ENCODE results near the gene MAP2K5. TPM values are rescaled to one million over a fixed set of nuclear protein-coding genes. Genes with fewer than 3 reads are reported as not detected.
"Not testable (repeated sequence)": the region's sequence is repeated elsewhere in the genome, so short reads cannot be mapped to it uniquely, and the experiment has no call there.

The MAP2K5 gene
- total RNA-seq, 1 experiment from 2014 or later, result 15.0 TPM

- WGBS (ENCODE audit: extremely low coverage, insufficient read length, low lambda C conversion rate), result no CpG with 5 or more reads among the region's 3 CpGs
- H3K4me3 Mint-ChIP-seq, result no peak overlapping the region
These were observed 89.8 kb downstream of the MAP2K5 start for GRCh38 chr15:67632261-67632660.

GRCh38 chr15:67635950-67636349 lies 93.4 kb downstream of the MAP2K5 start:
- H3K27ac Mint-ChIP-seq, result not testable (repeated sequence)

More at GRCh38 chr15:67632261-67632660, 89.8 kb downstream of the MAP2K5 start:
- Histone ChIP-seq H2BK15ac (ENCODE audit: low read depth, low read length) (no peak overlapping the region), H4K91ac (ENCODE audit: insufficient read length, low read depth, low read length) (no peak overlapping the region), H3K27ac (ENCODE audit: insufficient read length, low read depth, low read length) (no peak overlapping the region), H4K8ac (replicated peaks; ENCODE audit: insufficient read length, low read depth, low read length) (no peak overlapping the region), H3K18ac (ENCODE audit: insufficient read length, low read depth, low read length) (no peak overlapping the region), H2BK5ac (ENCODE audit: insufficient read length, low read length) (no peak overlapping the region), H3K27me3 (ENCODE audit: insufficient read depth, low read length) (no peaks in the 10 kb centered on the region), H2AFZ (ENCODE audit: low read length) (no peak overlapping the region), H3K9ac (ENCODE audit: extremely low read depth, insufficient read length, low read length) (no peak overlapping the region), H3K4me2 (ENCODE audit: insufficient read depth, insufficient read length, low read length) (no peak overlapping the region), H3K9me3 (ENCODE audit: control insufficient read depth, low read depth, low read length) (no peaks in the 10 kb centered on the region), H3K79me1 (ENCODE audit: insufficient read depth, low read depth, low read length, poor library complexity, severe bottlenecking) (no peaks in the 10 kb centered on the region), H3T11ph (ENCODE audit: low read length) (no peak overlapping the region), H3K23me2 (ENCODE audit: insufficient read length, low read depth, low read length, poor library complexity, severe bottlenecking) (no peaks in the 10 kb centered on the region), H2BK12ac (ENCODE audit: insufficient read length, low read depth, low read length) (no peak overlapping the region), H3K4me1 (ENCODE audit: insufficient read depth, low read length) (peaks cover 2% of the 10 kb centered on the region; the same call in 1 of the 2 replicates), H4K20me1 (ENCODE audit: control insufficient read depth, insufficient read depth, insufficient read length) (no peaks in the 10 kb centered on the region), H4K5ac (ENCODE audit: insufficient read length, low read depth, low read length) (no peak overlapping the region), H3K4ac (ENCODE audit: low read depth, low read length) (no peak overlapping the region), H3K23ac (ENCODE audit: insufficient read length, low read depth, low read length) (no peak overlapping the region), H3K56ac (ENCODE audit: insufficient read length, low read depth, low read length) (no peak overlapping the region), H3K14ac (ENCODE audit: insufficient read depth, low read length) (no peak overlapping the region), H3K79me2 (ENCODE audit: insufficient read depth, low read length) (no peaks in the 10 kb centered on the region), H2BK20ac (ENCODE audit: low read depth, low read length, poor library complexity, severe bottlenecking) (no peak overlapping the region), H2BK120ac (ENCODE audit: low read depth, low read length, poor library complexity, severe bottlenecking) (no peak overlapping the region), H2AK5ac (ENCODE audit: insufficient read length, low read length) (no peak overlapping the region)
- Mint-ChIP-seq H3K27ac (no peak overlapping the region), H3K36me3 (ENCODE audit: insufficient read depth in 1 of 3, low read depth in 3 of 3) (peaks cover 2 to 15% (median 12%) of the 10 kb centered on the region in 3 experiments; a peak in 6 of 7 replicates), H3K27me3 (ENCODE audit: low read depth) (no peaks in the 10 kb centered on the region), H3K9me3 (peaks cover 5 to 6% of the 10 kb centered on the region in 2 experiments; a peak in 3 of 5 replicates), H3K4me1 (peaks cover 20 to 23% of the 10 kb centered on the region in 2 experiments)
- no peak for DNase-seq
- no peak for TF ChIP-seq CTCF (conservative IDR thresholded peaks at IDR 0.05)

More at GRCh38 chr15:67635950-67636349, 93.4 kb downstream of the MAP2K5 start:
- H3K9ac ChIP-seq (ENCODE audit: extremely low read depth, insufficient read length, low read length); H2BK15ac ChIP-seq (ENCODE audit: low read depth, low read length); H4K8ac ChIP-seq (replicated peaks; ENCODE audit: insufficient read length, low read depth, low read length); H3K23ac ChIP-seq (ENCODE audit: insufficient read length, low read depth, low read length); H4K20me1 ChIP-seq (ENCODE audit: control insufficient read depth, insufficient read depth, insufficient read length); H2BK5ac ChIP-seq (ENCODE audit: insufficient read length, low read length); H3K4me3 Mint-ChIP-seq; H2BK12ac ChIP-seq (ENCODE audit: insufficient read length, low read depth, low read length); H2BK20ac ChIP-seq (ENCODE audit: low read depth, low read length, poor library complexity, severe bottlenecking); H3K4me2 ChIP-seq (ENCODE audit: insufficient read depth, insufficient read length, low read length); H3K27me3 ChIP-seq (ENCODE audit: insufficient read depth, low read length); H3K18ac ChIP-seq (ENCODE audit: insufficient read length, low read depth, low read length); H3K23me2 ChIP-seq (ENCODE audit: insufficient read length, low read depth, low read length, poor library complexity, severe bottlenecking); H4K5ac ChIP-seq (ENCODE audit: insufficient read length, low read depth, low read length); H3K4me1 ChIP-seq (ENCODE audit: insufficient read depth, low read length); H3K27ac ChIP-seq (ENCODE audit: insufficient read length, low read depth, low read length); H2AFZ ChIP-seq (ENCODE audit: low read length); H3K56ac ChIP-seq (ENCODE audit: insufficient read length, low read depth, low read length); H4K91ac ChIP-seq (ENCODE audit: insufficient read length, low read depth, low read length); H3K9me3 ChIP-seq (ENCODE audit: control insufficient read depth, low read depth, low read length); H3K79me1 ChIP-seq (ENCODE audit: insufficient read depth, low read depth, low read length, poor library complexity, severe bottlenecking); H3K27me3 Mint-ChIP-seq (ENCODE audit: low read depth); H3K14ac ChIP-seq (ENCODE audit: insufficient read depth, low read length); DNase-seq; H2BK120ac ChIP-seq (ENCODE audit: low read depth, low read length, poor library complexity, severe bottlenecking); H3K79me2 ChIP-seq (ENCODE audit: insufficient read depth, low read length); H3K9me3 Mint-ChIP-seq; H3T11ph ChIP-seq (ENCODE audit: low read length); H3K4ac ChIP-seq (ENCODE audit: low read depth, low read length); H2AK5ac ChIP-seq (ENCODE audit: insufficient read length, low read length): not testable (repeated sequence)
- peaks cover 17 to 20% of the 10 kb centered on the region in 2 experiments for H3K4me1 Mint-ChIP-seq
- WGBS (ENCODE audit: extremely low coverage, insufficient read length, low lambda C conversion rate), result no CpG with 5 or more reads among the region's 11 CpGs
- H3K36me3 Mint-ChIP-seq (ENCODE audit: insufficient read depth in 1 of 3, low read depth in 3 of 3), result peaks cover 0 to 12% (median 11%) of the 10 kb centered on the region in 3 experiments; a peak in 5 of 7 replicates
